ENCODE measurements around the gene DBT. TPM values are rescaled to one million over a fixed set of nuclear protein-coding genes. Genes with fewer than 3 reads are reported as not detected.
A peak's percentile ranks its signal among the peaks of the same experiment; 100 is the strongest.

The DBT gene
- total and polyA plus RNA-seq, 2 of the 8 experiments (the other 6 are each of a cell fraction or from before 2014, with no cell fraction given): 3.3 to 24.6 TPM

DNA sequence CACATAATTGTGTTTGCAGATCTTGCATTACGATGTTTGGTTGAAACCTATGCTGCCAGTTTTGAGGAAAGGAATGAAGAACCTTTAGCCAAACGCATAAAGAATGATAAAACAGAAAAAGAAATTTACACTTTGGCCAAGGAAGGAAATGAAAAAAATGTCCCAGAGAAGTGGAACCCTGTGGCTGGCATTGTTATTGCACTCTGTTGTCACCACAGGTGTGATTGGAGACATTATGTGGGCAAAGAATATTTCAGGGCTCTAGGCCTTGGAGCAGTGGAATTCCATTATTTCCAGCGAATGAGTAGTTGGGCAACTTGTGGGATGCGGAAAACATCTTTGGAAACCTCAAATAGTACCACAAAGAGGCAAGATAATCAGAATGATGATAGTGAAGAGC, 101.8 kb downstream of the DBT start (continued):
- TF ChIP-seq, protein P1, sequence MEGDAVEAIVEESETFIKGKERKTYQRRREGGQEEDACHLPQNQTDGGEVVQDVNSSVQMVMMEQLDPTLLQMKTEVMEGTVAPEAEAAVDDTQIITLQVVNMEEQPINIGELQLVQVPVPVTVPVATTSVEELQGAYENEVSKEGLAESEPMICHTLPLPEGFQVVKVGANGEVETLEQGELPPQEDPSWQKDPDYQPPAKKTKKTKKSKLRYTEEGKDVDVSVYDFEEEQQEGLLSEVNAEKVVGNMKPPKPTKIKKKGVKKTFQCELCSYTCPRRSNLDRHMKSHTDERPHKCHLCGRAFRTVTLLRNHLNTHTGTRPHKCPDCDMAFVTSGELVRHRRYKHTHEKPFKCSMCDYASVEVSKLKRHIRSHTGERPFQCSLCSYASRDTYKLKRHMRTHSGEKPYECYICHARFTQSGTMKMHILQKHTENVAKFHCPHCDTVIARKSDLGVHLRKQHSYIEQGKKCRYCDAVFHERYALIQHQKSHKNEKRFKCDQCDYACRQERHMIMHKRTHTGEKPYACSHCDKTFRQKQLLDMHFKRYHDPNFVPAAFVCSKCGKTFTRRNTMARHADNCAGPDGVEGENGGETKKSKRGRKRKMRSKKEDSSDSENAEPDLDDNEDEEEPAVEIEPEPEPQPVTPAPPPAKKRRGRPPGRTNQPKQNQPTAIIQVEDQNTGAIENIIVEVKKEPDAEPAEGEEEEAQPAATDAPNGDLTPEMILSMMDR (IDR thresholded peaks at IDR 0.05; ENCODE audit: control extremely low read depth in 1 of 3, insufficient read depth in 1 of 3, low read depth in 1 of 3, low read length in 3 of 3): peak in 1 of 3 experiments; percentile 0; a peak in 1 of 4 replicates
- 0 out of 2 replicates have a peak, but pooled peaks have one; percentile 27 for TF ChIP-seq SP1 (IDR thresholded peaks at IDR 0.05; ENCODE audit: low read depth, low read length)
- TF ChIP-seq BRCA1 (IDR thresholded peaks at IDR 0.05; ENCODE audit: low read depth, low read length): no peak
- no peak for TF ChIP-seq POLR2A (IDR thresholded peaks at IDR 0.05; ENCODE audit: control extremely low read depth in 1 of 2, low read depth in 2 of 2, low read length in 2 of 2)
- TF ChIP-seq JUN (IDR thresholded peaks at IDR 0.05; ENCODE audit: low read depth, low read length): no peak
- TF ChIP-seq HDAC6 (IDR thresholded peaks at IDR 0.05; ENCODE audit: low read depth, low read length): no peak
- peak; percentile 8; the same call in 1 of the 2 replicates for TF ChIP-seq TEAD4 (IDR thresholded peaks at IDR 0.05; ENCODE audit: low read depth, low read length)
- no peak for TF ChIP-seq RBBP5 (IDR thresholded peaks at IDR 0.05; ENCODE audit: borderline replicate concordance, low read depth, low read length)
- TF ChIP-seq ZNF274 (IDR thresholded peaks at IDR 0.05; ENCODE audit: borderline replicate concordance, extremely low read depth, low read length): no peak
- no peak for TF ChIP-seq KDM1A (IDR thresholded peaks at IDR 0.05; ENCODE audit: borderline replicate concordance, low read length)
- no peak for TF ChIP-seq CREB1 (IDR thresholded peaks at IDR 0.05)
- TF ChIP-seq FOSL1 (IDR thresholded peaks at IDR 0.05; ENCODE audit: insufficient read depth, low read depth, low read length): no peak
- no peak for TF ChIP-seq RFX5 (IDR thresholded peaks at IDR 0.05; ENCODE audit: borderline replicate concordance, low read depth, low read length)
- TF ChIP-seq NANOG (IDR thresholded peaks at IDR 0.05; ENCODE audit: insufficient read depth, low read depth, low read length, poor library complexity, severe bottlenecking): peak; percentile 90
- TF ChIP-seq, protein P2, sequence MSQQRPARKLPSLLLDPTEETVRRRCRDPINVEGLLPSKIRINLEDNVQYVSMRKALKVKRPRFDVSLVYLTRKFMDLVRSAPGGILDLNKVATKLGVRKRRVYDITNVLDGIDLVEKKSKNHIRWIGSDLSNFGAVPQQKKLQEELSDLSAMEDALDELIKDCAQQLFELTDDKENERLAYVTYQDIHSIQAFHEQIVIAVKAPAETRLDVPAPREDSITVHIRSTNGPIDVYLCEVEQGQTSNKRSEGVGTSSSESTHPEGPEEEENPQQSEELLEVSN (IDR thresholded peaks at IDR 0.05): no peak
- no peak for TF ChIP-seq POU5F1 (IDR thresholded peaks at IDR 0.05; ENCODE audit: low read depth, low read length)
- TF ChIP-seq TBP (IDR thresholded peaks at IDR 0.05; ENCODE audit: low read depth, low read length): no peak
- TF ChIP-seq SIN3A (conservative IDR thresholded peaks at IDR 0.05 in 1 of 2, IDR thresholded peaks at IDR 0.05 in 1 of 2; ENCODE audit: low read depth in 1 of 2, low read length in 2 of 2): no peak
- 0 out of 2 replicates have a peak, but pooled peaks have one; percentile 29 for TF ChIP-seq CEBPB (IDR thresholded peaks at IDR 0.05; ENCODE audit: low read depth, low read length)
- TF ChIP-seq CHD1 (IDR thresholded peaks at IDR 0.05; ENCODE audit: low read depth, low read length): no peak
- TF ChIP-seq NRF1 (IDR thresholded peaks at IDR 0.05; ENCODE audit: low read depth, low read length): no peak

Measured in H1 (cell line).